Measurements from ENCODE around the gene ITIH1.

Gene ITIH1

DNA sequence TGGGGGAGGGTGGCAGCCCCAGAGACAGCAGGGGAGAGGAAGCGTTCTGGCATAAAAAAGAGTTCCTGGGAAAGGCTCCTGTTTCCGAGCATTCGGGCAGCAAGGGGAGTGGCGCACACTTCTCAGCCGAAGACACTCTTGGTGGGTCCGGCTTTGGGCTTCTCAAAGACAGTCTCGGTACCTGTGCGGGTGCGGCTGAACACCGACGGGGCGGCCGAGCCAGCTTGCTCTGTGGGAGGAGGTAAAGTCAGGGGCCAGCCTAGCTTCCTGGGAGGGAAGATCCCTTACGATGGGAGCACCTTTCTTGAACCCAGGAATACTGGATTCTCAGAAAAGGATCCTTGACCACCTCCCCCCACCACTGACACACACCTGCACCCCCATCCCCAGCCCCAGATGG, 55.8 kb downstream of the ITIH1 start:
- no peak for DNase-seq (ENCODE audit: insufficient read length, low spot score)

DNA sequence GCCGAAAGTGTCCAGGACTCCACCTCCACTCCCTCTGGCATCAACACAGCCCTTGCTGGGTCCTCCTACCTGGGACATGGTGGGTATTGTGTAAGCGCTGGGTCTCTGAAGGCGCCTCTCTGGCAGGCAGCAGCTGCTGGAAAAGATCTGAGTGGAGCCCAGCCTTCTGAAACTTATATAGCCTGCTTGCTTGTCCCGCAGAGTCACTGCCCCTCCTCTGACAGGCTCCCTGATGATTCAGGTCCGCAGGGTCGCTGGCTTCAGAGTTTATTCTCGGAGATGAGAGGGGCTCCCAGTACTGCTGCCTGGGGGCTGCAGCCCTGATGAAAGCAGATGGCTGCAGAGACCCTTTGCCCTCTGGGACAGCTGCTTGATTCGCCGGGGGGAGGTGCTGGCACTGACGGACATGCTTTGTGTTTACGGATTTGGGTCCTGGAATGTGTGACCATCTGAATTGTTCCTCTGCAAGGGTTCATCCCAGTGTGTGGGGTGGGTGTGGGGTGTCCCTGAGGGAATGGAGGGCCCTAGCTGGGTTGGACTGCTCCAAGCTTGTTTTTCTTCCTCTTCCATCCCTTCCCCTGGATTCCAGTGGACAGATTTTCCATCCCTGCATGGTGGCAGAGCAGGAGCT, 57.6 kb downstream of the ITIH1 start, which contains the start of gene MUSTN1:
Gene MUSTN1 (minus strand): TSS at position 149 of the 631 bp plus-strand sequence. CDS start 71 bp downstream, at position 78.
- FAIRE-seq (no peak), DNase-seq (ENCODE audit: insufficient read length, low spot score) (no peak)
- TF ChIP-seq POLR2AphosphoS5 (IDR thresholded peaks at IDR 0.05; ENCODE audit: low read depth, low read length) (no peak), SPI1 (IDR thresholded peaks at IDR 0.05; ENCODE audit: low read depth, low read length) (no peak)

More for the DNA sequence above, 55.8 kb downstream of the ITIH1 start:
- no peak for FAIRE-seq
- no peak for TF ChIP-seq POU2F2 (IDR thresholded peaks at IDR 0.05; ENCODE audit: low read depth, low read length)
- no peak for TF ChIP-seq POLR2AphosphoS5 (IDR thresholded peaks at IDR 0.05; ENCODE audit: low read depth, low read length)
- TF ChIP-seq POLR2A (IDR thresholded peaks at IDR 0.05; ENCODE audit: low read depth, low read length): no peak
- no peak for TF ChIP-seq SPI1 (IDR thresholded peaks at IDR 0.05; ENCODE audit: low read depth, low read length)
- no peak for TF ChIP-seq PAX5 (IDR thresholded peaks at IDR 0.05; ENCODE audit: insufficient read depth, low read length, severe bottlenecking)

DNA sequence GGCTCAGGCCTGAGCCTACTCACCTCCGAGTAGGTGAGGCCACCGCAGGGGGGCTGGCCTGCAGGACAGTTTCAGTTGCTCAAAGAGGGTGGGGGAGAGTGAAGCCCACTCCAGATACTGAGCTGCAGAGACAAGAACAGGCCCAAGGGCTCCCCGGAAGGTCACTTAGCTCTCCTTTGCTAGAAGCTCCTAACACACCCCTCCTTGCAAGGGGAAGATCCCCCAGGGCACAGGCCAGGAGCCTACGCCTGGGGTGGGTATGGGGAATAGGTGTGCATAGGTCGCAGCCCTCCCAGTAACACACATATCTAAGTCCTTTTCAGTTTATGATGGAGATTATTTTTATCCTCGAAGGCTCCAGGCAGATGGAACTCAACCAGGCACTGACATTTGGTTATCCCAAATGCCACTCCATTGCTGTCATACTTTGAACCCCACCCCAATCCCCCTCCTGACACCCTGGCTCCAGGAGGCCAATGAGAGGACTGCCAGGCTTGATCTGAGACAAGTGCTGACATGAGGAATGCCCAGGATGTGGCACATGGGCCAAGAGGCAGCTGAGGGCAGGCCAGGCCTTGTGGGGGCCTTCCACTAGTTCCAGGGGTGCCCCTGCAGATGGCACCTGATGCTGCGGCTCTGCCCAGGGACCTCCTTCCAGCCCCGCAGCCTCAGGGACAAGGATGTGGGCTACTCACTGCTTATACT, 58.5 kb downstream of the ITIH1 start:
- DNase-seq (ENCODE audit: insufficient read length, low spot score): no peak
- FAIRE-seq: no peak
- TF ChIP-seq POLR2A (IDR thresholded peaks at IDR 0.05; ENCODE audit: low read depth, low read length): no peak
- TF ChIP-seq POLR2AphosphoS5 (IDR thresholded peaks at IDR 0.05; ENCODE audit: low read depth, low read length): no peak
- TF ChIP-seq SPI1 (IDR thresholded peaks at IDR 0.05; ENCODE audit: low read depth, low read length): no peak
- no peak for TF ChIP-seq POU2F2 (IDR thresholded peaks at IDR 0.05; ENCODE audit: low read depth, low read length)
- no peak for TF ChIP-seq PAX5 (IDR thresholded peaks at IDR 0.05; ENCODE audit: insufficient read depth, low read length, severe bottlenecking)
- no peak for TF ChIP-seq TAF1 (IDR thresholded peaks at IDR 0.05; ENCODE audit: low read depth, low read length)

DNA sequence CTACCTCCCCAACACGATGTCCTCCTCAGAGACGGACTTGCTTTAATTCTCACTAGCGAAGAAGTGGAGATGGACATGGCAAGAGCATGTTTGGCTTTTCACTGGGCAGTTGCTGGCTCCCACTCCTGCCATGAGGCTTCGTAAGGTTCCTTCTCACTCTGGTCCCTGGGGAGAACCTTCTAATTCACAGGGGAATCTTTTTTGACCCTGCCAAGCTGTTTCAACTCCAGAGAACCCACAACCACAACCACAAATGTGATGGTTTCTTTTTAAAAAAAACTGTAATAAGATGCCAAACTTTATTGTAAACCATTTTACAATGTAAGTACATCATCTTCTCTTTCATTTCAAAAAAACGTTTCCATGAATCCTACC, 59.1 kb downstream of the ITIH1 start:
- FAIRE-seq (no peak), DNase-seq (ENCODE audit: insufficient read length, low spot score) (no peak)
- TF ChIP-seq POLR2AphosphoS5 (IDR thresholded peaks at IDR 0.05; ENCODE audit: low read depth, low read length): no peak
- TF ChIP-seq TAF1 (IDR thresholded peaks at IDR 0.05; ENCODE audit: low read depth, low read length): no peak
- TF ChIP-seq PAX5 (IDR thresholded peaks at IDR 0.05; ENCODE audit: insufficient read depth, low read length, severe bottlenecking): no peak
- TF ChIP-seq POU2F2 (IDR thresholded peaks at IDR 0.05; ENCODE audit: low read depth, low read length): no peak
- TF ChIP-seq POLR2A (IDR thresholded peaks at IDR 0.05; ENCODE audit: low read depth, low read length): no peak
- TF ChIP-seq SPI1 (IDR thresholded peaks at IDR 0.05; ENCODE audit: low read depth, low read length): no peak

DNA sequence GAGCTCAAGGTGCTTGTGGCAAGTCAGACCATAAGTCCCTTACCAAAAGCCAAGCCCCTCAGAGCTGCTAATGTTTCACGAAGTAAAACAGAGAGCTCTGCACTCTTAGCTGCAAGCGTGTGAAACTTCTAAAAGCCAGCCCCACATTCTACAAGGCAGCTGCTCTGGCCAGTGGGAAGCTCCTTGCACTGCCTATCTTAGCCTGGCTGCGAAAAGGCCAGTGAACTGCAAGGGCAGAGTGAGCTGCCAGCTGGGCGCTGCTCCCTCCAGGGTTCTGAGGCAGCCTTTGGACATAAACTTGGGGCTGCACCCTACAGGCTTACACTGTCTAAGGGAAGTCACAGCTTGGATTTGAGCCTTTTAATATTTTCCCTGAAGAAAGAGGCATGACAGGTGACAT, 59.6 kb downstream of the ITIH1 start:
- FAIRE-seq (no peak), DNase-seq (ENCODE audit: insufficient read length, low spot score) (no peak)
- TF ChIP-seq PAX5 (IDR thresholded peaks at IDR 0.05; ENCODE audit: insufficient read depth, low read length, severe bottlenecking) (no peak), POLR2A (IDR thresholded peaks at IDR 0.05; ENCODE audit: low read depth, low read length) (no peak), POU2F2 (IDR thresholded peaks at IDR 0.05; ENCODE audit: low read depth, low read length) (no peak), SPI1 (IDR thresholded peaks at IDR 0.05; ENCODE audit: low read depth, low read length) (no peak)

DNA sequence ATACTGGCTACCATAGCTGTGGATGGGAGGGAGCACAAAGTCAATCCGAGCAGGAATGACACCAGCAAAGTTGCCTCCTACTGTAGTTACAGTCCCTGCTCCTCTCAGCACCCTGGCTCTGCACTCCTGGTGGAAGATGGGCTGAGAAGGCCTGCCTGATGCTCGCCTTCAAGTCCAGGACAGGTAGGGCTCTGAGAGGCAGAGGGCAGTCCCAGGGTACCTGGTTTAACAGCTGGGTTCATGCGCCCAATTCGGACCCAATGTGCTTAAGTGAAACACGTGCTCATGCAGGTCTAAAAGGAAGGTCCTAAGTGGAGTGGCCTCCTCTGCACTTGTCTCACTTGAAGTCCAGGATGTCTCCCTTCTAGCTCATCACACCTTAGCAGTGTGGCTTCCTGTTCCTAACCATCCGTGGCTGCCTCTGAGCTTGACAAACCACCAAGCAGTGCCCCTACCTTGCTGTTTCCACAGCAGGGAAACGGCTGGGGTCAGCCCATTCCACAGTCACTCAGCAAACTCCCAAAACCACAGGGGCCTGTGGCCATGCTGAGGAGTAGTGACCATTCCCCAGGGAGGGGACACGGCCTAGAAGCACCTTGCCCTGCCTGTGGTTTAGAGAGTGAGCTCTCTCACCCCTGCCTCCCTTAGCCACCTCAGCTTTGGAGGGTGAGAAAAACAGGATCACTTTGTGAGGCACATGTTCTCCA, 61.3 kb downstream of the ITIH1 start:
- TF ChIP-seq PAX5 (IDR thresholded peaks at IDR 0.05; ENCODE audit: insufficient read depth, low read length, severe bottlenecking): no peak
- TF ChIP-seq POU2F2 (IDR thresholded peaks at IDR 0.05; ENCODE audit: low read depth, low read length): no peak
- TF ChIP-seq POLR2AphosphoS5 (IDR thresholded peaks at IDR 0.05; ENCODE audit: low read depth, low read length): no peak
- TF ChIP-seq TAF1 (IDR thresholded peaks at IDR 0.05; ENCODE audit: low read depth, low read length): no peak
- no peak for TF ChIP-seq POLR2A (IDR thresholded peaks at IDR 0.05; ENCODE audit: low read depth, low read length)
- TF ChIP-seq SPI1 (IDR thresholded peaks at IDR 0.05; ENCODE audit: low read depth, low read length): no peak
- FAIRE-seq (peak; percentile 60), DNase-seq (ENCODE audit: insufficient read length, low spot score) (no peak)

DNA sequence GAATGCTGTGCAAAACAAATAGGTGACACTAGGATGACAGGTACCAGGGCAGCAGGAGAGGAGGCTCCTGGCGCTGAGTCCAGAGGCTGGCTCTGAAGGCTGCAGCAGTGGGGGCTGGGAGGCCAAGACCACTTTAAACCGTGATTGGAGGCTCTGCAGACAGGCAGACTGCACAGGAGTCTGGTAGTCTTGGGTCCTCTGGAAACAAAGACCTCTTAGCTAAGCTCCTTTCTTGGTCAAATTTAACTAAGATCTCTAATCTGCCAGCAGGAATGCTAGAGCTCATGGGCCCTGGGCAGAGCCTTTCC, 61.8 kb downstream of the ITIH1 start:
- FAIRE-seq: no peak
- DNase-seq (ENCODE audit: insufficient read length, low spot score): no peak
- TF ChIP-seq POLR2AphosphoS5 (IDR thresholded peaks at IDR 0.05; ENCODE audit: low read depth, low read length) (no peak), PAX5 (IDR thresholded peaks at IDR 0.05; ENCODE audit: insufficient read depth, low read length, severe bottlenecking) (no peak), POLR2A (IDR thresholded peaks at IDR 0.05; ENCODE audit: low read depth, low read length) (no peak), TAF1 (IDR thresholded peaks at IDR 0.05; ENCODE audit: low read depth, low read length) (no peak), SPI1 (IDR thresholded peaks at IDR 0.05; ENCODE audit: low read depth, low read length) (no peak), POU2F2 (IDR thresholded peaks at IDR 0.05; ENCODE audit: low read depth, low read length) (no peak)

DNA sequence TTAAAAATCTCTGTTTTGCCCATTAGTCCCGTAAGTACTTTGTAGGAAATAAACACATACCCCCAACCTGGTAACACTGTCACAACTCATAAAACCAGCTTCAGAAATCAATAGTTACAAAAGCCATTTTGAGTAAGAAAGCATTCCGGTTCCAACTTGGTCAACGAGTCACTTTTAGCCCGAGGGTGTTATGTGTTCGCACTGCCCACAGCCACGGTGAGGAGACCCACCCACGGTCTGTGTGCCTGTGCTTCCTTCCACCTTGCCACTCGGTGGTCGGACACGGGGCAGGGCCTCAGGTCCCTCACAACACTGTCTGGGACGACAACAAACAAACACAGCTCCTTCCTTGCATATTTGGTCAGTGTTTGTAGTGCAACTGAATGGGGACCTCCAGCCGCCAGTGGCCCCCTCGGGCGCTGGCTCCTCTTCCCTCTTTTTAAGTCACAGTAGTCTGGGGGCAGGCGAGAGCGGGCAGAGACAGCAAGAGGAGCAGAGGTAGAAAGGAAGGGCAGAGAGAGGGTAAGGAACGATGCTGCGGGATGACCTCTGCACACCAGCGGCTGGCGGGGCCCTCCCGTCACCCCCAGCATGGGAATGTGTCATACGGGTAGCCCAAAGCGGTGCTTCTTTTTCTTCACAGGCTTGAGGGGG, 62.6 kb downstream of the ITIH1 start:
- FAIRE-seq: no peak
- DNase-seq (ENCODE audit: insufficient read length, low spot score): no peak
- TF ChIP-seq TAF1 (IDR thresholded peaks at IDR 0.05; ENCODE audit: low read depth, low read length) (no peak), SPI1 (IDR thresholded peaks at IDR 0.05; ENCODE audit: low read depth, low read length) (no peak), POU2F2 (IDR thresholded peaks at IDR 0.05; ENCODE audit: low read depth, low read length) (no peak), POLR2AphosphoS5 (IDR thresholded peaks at IDR 0.05; ENCODE audit: low read depth, low read length) (no peak)

DNA sequence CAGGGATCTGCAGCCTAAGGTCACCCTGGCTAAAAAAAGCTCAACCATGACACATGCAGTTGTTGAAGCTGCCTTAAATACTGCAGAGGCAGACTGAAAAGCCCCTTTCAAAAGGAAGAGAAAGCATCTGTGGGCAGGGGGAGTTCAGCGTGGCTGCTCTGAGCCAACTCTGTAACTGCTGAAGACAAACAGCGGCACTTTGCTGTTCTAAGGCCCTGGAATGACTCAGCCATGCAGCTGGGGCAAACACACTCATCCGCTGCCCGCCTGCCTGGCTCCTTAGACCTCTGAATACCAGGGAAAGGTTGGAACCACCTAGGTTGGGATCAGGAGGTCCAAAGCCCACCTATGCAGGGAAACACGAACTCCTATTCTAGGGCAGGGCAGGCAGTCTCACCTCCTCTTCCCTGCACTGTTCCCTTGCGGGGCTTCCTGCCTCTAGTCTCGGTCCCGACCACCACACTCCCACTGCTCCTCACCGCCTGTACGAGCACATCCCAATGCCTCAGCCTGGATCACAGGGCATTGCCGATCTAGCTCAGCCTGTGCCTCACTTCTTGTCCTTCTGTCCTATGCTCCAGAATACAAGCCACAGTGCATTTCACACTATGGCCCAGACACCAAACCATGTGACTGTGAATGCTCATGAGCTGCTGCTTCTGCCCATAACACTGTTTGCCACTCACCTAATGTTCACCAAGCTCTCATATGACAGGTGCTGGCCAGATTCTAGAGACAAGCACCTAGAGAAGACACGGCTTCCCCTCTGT, 64.0 kb downstream of the ITIH1 start:
- TF ChIP-seq SPI1 (IDR thresholded peaks at IDR 0.05; ENCODE audit: low read depth, low read length) (0 out of 2 replicates have a peak, but pooled peaks have one; percentile 17), POU2F2 (IDR thresholded peaks at IDR 0.05; ENCODE audit: low read depth, low read length) (no peak)
- FAIRE-seq (peak; percentile 23), DNase-seq (ENCODE audit: insufficient read length, low spot score) (no peak)
